HepG2 (cell line): Measurements from ENCODE around the gene LONP1. TPM values are rescaled to one million over a fixed set of nuclear protein-coding genes. Genes with fewer than 3 reads are reported as not detected.

ENCODE experiments used
- BCL6 ChIP-seq: IDR thresholded peaks from 2 replicates; pipeline ENCODE4 v1.6.1; 2016; ENCODE audit warnings: missing genetic modification reagents, missing compliant biosample characterization
- GPN1 ChIP-seq: sonication (generic); formaldehyde crosslinking; IDR thresholded peaks from 2 replicates; pipeline ENCODE4 v1.5.1; 2020; ENCODE audit warnings: missing genetic modification reagents, borderline replicate concordance
- KMT2A ChIP-seq: sonication (generic); formaldehyde crosslinking; IDR thresholded peaks from 2 replicates; pipeline ENCODE4 v1.4.0; 2020; ENCODE audit warnings: missing genetic modification reagents
- MAFK ChIP-seq, 2 experiments: IDR thresholded peaks in 1 of 2; conservative IDR thresholded peaks in 1 of 2; 2 replicates each; pipeline ENCODE4 v1.6.1; 2011; ENCODE audit warnings: improper control_type of control experiment in 2 of 2, low read length in 2 of 2
- MZF1 ChIP-seq: sonication (generic); formaldehyde crosslinking; IDR thresholded peaks from 2 replicates; pipeline ENCODE4 v1.8.1; 2023; ENCODE audit warnings: mild to moderate bottlenecking, missing genetic modification reagents, borderline replicate concordance
- RBM39 ChIP-seq: fragments of 200-400 bp; formaldehyde crosslinking; IDR thresholded peaks from one replicate; pipeline ENCODE4 v1.6.1; 2018; ENCODE audit warnings: antibody characterized with exemption, mild to moderate bottlenecking, low read depth, low read length; ENCODE audit not compliant: poor library complexity, severe bottlenecking
- RXRA ChIP-seq: sonication (generic); formaldehyde crosslinking; IDR thresholded peaks from 2 replicates; pipeline ENCODE4 v1.5.1; 2020; ENCODE audit warnings: missing genetic modification reagents
- SALL2 ChIP-seq: sonication (generic); formaldehyde crosslinking; IDR thresholded peaks from 2 replicates; pipeline ENCODE4 v1.8.1; 2023; ENCODE audit warnings: mild to moderate bottlenecking, missing genetic modification reagents, inconsistent platforms
- SIN3B ChIP-seq: fragments of 150-350 bp; IDR thresholded peaks from 2 replicates; pipeline ENCODE4 v1.6.1; 2014; ENCODE audit warnings: low read length
- SMAD1 ChIP-seq: sonication (generic); formaldehyde crosslinking; IDR thresholded peaks from 2 replicates; pipeline ENCODE4 v1.4.0; 2020; ENCODE audit warnings: missing genetic modification reagents, low read depth, mild to moderate bottlenecking, borderline replicate concordance
- ZNF136 ChIP-seq: sonication (generic); formaldehyde crosslinking; IDR thresholded peaks from 2 replicates; pipeline ENCODE4 v1.8.1; 2022; ENCODE audit warnings: low read depth, mild to moderate bottlenecking, moderate library complexity, missing genetic modification reagents
- ZNF430 ChIP-seq: sonication (generic); formaldehyde crosslinking; IDR thresholded peaks from 2 replicates; pipeline ENCODE4 v1.9.0; 2021; ENCODE audit warnings: mild to moderate bottlenecking, missing genetic modification reagents
- polyA plus RNA-seq, 8 experiments: library from polyadenylated mRNA; depleted of rRNA in 3 of 8; stranded (reverse) in 7 of 8; unstranded in 1 of 8; fragments of >200 nt; fragmentation: Illumina TruSeq in 4 of 8; extraction: Trizol in 4 of 8; gene quantifications; 2 replicates each; pipeline versions ENCODE4 v1.2.1 to v1.2.3, GENCODE V29; 2011 to 2016; ENCODE audit warnings: low read depth in 4 of 8, missing spikeins in 1 of 8, mixed read lengths in 1 of 8; ENCODE audit not compliant: insufficient read depth in 1 of 8
- total RNA-seq, 5 experiments: library from RNA; depleted of rRNA; stranded (reverse); fragments of >200 nt; fragmentation: Illumina TruSeq; extraction: Trizol; gene quantifications; 2 replicates each; pipeline ENCODE4 v1.2.3, GENCODE V29; 2016; ENCODE audit warnings: low read depth in 1 of 5
- TF ChIP-seq, protein P1 (sequence below): IDR thresholded peaks from 2 replicates; pipeline ENCODE4 v1.6.1; 2012; ENCODE audit warnings: low read length, improper control_type of control experiment
- TF ChIP-seq, protein P2 (sequence below): sonication (generic); formaldehyde crosslinking; IDR thresholded peaks from 2 replicates; pipeline ENCODE4 v1.5.0; 2020; ENCODE audit warnings: mild to moderate bottlenecking, missing genetic modification reagents
- TF ChIP-seq, protein P3 (sequence below): sonication (generic); formaldehyde crosslinking; IDR thresholded peaks from 2 replicates; pipeline ENCODE4 v1.4.0; 2020; ENCODE audit warnings: mild to moderate bottlenecking, low read depth, missing genetic modification reagents
- TF ChIP-seq, protein P4 (sequence below), 2 experiments: sonication (generic) in 1 of 2; formaldehyde crosslinking in 1 of 2; IDR thresholded peaks; 2 replicates each; pipeline versions ENCODE4 v1.4.0 to v1.6.1; 2016 to 2020; ENCODE audit warnings: borderline replicate concordance in 1 of 2, low read depth in 1 of 2, mild to moderate bottlenecking in 1 of 2, missing genetic modification reagents in 1 of 2

LONP1 gene
- total and polyA plus RNA-seq, 2 of the 13 experiments (the other 11 are each of a cell fraction or from before 2014, with no cell fraction given): 59.5 to 76.8 TPM

DNA sequence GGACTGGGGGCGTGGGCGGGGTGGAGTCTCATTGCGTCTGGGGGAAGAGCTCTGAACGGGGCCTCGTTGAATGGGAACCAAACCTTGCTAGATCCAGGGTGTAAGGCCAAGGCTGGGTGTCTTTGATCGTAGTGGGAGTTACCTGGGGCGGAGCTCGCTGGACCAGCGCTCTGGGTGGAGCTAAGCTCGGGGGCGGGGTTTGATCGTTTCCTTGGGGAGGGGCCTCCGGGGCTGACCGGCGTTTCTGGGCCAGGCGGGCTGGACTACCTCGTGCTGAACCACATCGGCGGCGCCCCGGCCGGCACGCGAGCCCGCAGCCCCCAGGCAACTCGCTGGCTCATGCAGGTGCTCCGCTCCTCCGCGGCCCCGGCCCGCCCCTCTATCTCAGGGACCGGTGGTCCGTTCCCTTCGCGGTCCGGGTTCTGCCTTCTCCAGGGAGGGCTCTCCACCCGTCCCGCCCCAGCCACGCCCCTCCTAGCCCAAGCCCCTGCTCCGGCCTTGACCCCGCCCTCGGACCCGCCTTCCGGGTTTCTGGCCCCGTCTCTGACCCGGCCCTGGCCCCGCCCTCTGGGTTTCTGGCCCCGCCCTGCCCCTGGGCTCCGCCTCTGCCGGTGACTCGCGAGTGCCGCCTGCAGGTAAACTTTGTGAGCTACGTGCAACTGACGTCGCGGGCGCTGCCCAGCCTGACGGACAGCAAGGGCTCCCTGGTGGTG, 33.1 kb downstream of the LONP1 start (continued):
- TF ChIP-seq, protein P1, sequence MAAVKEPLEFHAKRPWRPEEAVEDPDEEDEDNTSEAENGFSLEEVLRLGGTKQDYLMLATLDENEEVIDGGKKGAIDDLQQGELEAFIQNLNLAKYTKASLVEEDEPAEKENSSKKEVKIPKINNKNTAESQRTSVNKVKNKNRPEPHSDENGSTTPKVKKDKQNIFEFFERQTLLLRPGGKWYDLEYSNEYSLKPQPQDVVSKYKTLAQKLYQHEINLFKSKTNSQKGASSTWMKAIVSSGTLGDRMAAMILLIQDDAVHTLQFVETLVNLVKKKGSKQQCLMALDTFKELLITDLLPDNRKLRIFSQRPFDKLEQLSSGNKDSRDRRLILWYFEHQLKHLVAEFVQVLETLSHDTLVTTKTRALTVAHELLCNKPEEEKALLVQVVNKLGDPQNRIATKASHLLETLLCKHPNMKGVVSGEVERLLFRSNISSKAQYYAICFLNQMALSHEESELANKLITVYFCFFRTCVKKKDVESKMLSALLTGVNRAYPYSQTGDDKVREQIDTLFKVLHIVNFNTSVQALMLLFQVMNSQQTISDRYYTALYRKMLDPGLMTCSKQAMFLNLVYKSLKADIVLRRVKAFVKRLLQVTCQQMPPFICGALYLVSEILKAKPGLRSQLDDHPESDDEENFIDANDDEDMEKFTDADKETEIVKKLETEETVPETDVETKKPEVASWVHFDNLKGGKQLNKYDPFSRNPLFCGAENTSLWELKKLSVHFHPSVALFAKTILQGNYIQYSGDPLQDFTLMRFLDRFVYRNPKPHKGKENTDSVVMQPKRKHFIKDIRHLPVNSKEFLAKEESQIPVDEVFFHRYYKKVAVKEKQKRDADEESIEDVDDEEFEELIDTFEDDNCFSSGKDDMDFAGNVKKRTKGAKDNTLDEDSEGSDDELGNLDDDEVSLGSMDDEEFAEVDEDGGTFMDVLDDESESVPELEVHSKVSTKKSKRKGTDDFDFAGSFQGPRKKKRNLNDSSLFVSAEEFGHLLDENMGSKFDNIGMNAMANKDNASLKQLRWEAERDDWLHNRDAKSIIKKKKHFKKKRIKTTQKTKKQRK: no peak
- TF ChIP-seq GPN1 (CRISPR knock-in tag) (no peak), MZF1 (no peak), RBM39 (peak; percentile 72), KMT2A (CRISPR knock-in tag) (no peak), SALL2 (CRISPR knock-in tag) (peak; percentile 44; the same call in 1 of the 2 replicates), MAFK (conservative IDR thresholded peaks at IDR 0.05 in 1 of 2, IDR thresholded peaks at IDR 0.05 in 1 of 2; ENCODE audit: low read length in 2 of 2) (no peak), BCL6 (CRISPR knock-in tag) (no peak), ZNF430 (CRISPR knock-in tag) (no peak), SIN3B (no peak; the same call in 1 of the 2 replicates), SMAD1 (CRISPR knock-in tag) (no peak), ZNF136 (peak; percentile 81; the same call in 1 of the 2 replicates), RXRA (peak; percentile 82; the same call in 1 of the 2 replicates)
- TF ChIP-seq, protein P2, sequence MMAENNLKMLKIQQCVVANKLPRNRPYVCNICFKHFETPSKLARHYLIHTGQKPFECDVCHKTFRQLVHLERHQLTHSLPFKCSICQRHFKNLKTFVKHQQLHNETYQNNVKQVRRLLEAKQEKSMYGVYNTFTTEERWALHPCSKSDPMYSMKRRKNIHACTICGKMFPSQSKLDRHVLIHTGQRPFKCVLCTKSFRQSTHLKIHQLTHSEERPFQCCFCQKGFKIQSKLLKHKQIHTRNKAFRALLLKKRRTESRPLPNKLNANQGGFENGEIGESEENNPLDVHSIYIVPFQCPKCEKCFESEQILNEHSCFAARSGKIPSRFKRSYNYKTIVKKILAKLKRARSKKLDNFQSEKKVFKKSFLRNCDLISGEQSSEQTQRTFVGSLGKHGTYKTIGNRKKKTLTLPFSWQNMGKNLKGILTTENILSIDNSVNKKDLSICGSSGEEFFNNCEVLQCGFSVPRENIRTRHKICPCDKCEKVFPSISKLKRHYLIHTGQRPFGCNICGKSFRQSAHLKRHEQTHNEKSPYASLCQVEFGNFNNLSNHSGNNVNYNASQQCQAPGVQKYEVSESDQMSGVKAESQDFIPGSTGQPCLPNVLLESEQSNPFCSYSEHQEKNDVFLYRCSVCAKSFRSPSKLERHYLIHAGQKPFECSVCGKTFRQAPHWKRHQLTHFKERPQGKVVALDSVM: peak; percentile 39; the same call in 1 of the 2 replicates
- TF ChIP-seq, protein P3, sequence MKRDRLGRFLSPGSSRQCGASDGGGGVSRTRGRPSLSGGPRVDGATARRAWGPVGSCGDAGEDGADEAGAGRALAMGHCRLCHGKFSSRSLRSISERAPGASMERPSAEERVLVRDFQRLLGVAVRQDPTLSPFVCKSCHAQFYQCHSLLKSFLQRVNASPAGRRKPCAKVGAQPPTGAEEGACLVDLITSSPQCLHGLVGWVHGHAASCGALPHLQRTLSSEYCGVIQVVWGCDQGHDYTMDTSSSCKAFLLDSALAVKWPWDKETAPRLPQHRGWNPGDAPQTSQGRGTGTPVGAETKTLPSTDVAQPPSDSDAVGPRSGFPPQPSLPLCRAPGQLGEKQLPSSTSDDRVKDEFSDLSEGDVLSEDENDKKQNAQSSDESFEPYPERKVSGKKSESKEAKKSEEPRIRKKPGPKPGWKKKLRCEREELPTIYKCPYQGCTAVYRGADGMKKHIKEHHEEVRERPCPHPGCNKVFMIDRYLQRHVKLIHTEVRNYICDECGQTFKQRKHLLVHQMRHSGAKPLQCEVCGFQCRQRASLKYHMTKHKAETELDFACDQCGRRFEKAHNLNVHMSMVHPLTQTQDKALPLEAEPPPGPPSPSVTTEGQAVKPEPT (CRISPR knock-in tag): no peak
- TF ChIP-seq, protein P4, sequence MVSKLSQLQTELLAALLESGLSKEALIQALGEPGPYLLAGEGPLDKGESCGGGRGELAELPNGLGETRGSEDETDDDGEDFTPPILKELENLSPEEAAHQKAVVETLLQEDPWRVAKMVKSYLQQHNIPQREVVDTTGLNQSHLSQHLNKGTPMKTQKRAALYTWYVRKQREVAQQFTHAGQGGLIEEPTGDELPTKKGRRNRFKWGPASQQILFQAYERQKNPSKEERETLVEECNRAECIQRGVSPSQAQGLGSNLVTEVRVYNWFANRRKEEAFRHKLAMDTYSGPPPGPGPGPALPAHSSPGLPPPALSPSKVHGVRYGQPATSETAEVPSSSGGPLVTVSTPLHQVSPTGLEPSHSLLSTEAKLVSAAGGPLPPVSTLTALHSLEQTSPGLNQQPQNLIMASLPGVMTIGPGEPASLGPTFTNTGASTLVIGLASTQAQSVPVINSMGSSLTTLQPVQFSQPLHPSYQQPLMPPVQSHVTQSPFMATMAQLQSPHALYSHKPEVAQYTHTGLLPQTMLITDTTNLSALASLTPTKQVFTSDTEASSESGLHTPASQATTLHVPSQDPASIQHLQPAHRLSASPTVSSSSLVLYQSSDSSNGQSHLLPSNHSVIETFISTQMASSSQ (IDR thresholded peaks at IDR 0.05; ENCODE audit: low read depth): no peak
- TF ChIP-seq, protein P4 (CRISPR knock-in tag; IDR thresholded peaks at IDR 0.05; ENCODE audit: borderline replicate concordance): no peak; the same call in 1 of the 2 replicates
